IMR-90 (cell line): ENCODE results near the gene HPSE2. TPM values are rescaled to one million over a fixed set of nuclear protein-coding genes. Genes with fewer than 3 reads are reported as not detected.
A peak's percentile ranks its signal among the peaks of the same experiment; 100 is the strongest.

Experiments
- ATAC-seq: fragments of 200-7000 bp; cut with Tn5 transposase; 2 replicates; pipeline ENCODE4 v1.9.1; 2020; ENCODE audit warnings: low read depth, mild to moderate bottlenecking, moderate library complexity
- BruUV-seq: library from RNA; stranded (reverse); fragments of 400-500 nt; replicated peaks from 2 replicates; lab custom pipeline; 2021; lab: Mats Ljungman, UMichigan
- CTCF ChIA-PET: fragments of 300-600 bp; formaldehyde crosslinking; extraction: SDS; loops from one replicate; lab custom pipeline; 2021; ENCODE audit warnings: antibody characterized with exemption; lab: Yijun Ruan, JAX
- POLR2A ChIA-PET: fragments of 300-600 bp; sonication (Branson Sonifier 250); formaldehyde crosslinking; loops from one replicate; lab custom pipeline; 2022; ENCODE audit warnings: antibody characterized with exemption; ENCODE audit not compliant: unreplicated experiment; lab: Charles Lee
- DNase-seq: peaks from one replicate; pipeline ENCODE4 v3.0.0; 2013
- H2AFZ ChIP-seq: replicated peaks from 2 replicates; pipeline ENCODE3; 2013; ENCODE audit warnings: low read length, mild to moderate bottlenecking; ENCODE audit not compliant: poor library complexity
- H2AK5ac ChIP-seq: 2 replicates; pipeline ENCODE4 v1.6.1; 2013; ENCODE audit warnings: low read depth, low read length, inconsistent platforms
- H2AK9ac ChIP-seq: replicated peaks from 2 replicates; pipeline ENCODE3; 2013; ENCODE audit warnings: mild to moderate bottlenecking, low read depth, low read length, moderate library complexity; ENCODE audit not compliant: poor library complexity
- H2BK120ac ChIP-seq: 2 replicates; pipeline ENCODE4 v1.6.1; 2013; ENCODE audit warnings: low read depth, low read length, inconsistent platforms
- H2BK15ac ChIP-seq: 3 replicates; pipeline ENCODE4 v1.6.1; 2013; ENCODE audit warnings: low read depth, low read length, inconsistent platforms
- H2BK20ac ChIP-seq: 2 replicates; pipeline ENCODE4 v1.6.1; 2013; ENCODE audit warnings: low read depth, mild to moderate bottlenecking, inconsistent platforms, low read length, moderate library complexity
- H2BK5ac ChIP-seq: 2 replicates; pipeline ENCODE4 v1.6.1; 2013; ENCODE audit warnings: mild to moderate bottlenecking, low read depth, low read length, inconsistent platforms; ENCODE audit not compliant: poor library complexity, severe bottlenecking
- H3K14ac ChIP-seq: replicated peaks from 2 replicates; pipeline ENCODE4 v1.6.1; 2013; ENCODE audit warnings: low read depth, low read length, inconsistent platforms
- H3K18ac ChIP-seq: 2 replicates; pipeline ENCODE4 v1.6.1; 2013; ENCODE audit warnings: low read depth, low read length, control low read depth
- H3K23ac ChIP-seq: 2 replicates; pipeline ENCODE4 v1.6.1; 2013; ENCODE audit warnings: low read depth, low read length, inconsistent platforms
- H3K27ac ChIP-seq: 2 replicates; pipeline ENCODE4 v1.5.1; 2013; ENCODE audit warnings: mild to moderate bottlenecking, control low read depth, low read length; ENCODE audit not compliant: insufficient read depth
- H3K27me3 ChIP-seq: 2 replicates; pipeline ENCODE4 v1.6.1; 2013; ENCODE audit warnings: low read length; ENCODE audit not compliant: control insufficient read depth, insufficient read depth
- H3K36me3 ChIP-seq: 2 replicates; pipeline ENCODE4 v1.6.1; 2013; ENCODE audit warnings: low read length, mixed read lengths; ENCODE audit not compliant: control insufficient read depth, insufficient read depth
- H3K4ac ChIP-seq: 2 replicates; pipeline ENCODE4 v1.6.1; 2013; ENCODE audit warnings: low read depth, low read length, inconsistent platforms
- H3K4me1 ChIP-seq: 2 replicates; pipeline ENCODE4 v1.6.1; 2013; ENCODE audit warnings: low read length, mixed read lengths; ENCODE audit not compliant: control insufficient read depth, insufficient read depth
- H3K4me2 ChIP-seq: 2 replicates; pipeline ENCODE4 v1.6.1; 2013; ENCODE audit warnings: low read depth, mild to moderate bottlenecking, control low read depth, low read length, moderate library complexity
- H3K4me3 ChIP-seq: 2 replicates; pipeline ENCODE4 v1.5.1; 2013; ENCODE audit warnings: low read depth, mild to moderate bottlenecking, control low read depth, low read length, moderate library complexity; ENCODE audit not compliant: insufficient read depth
- H3K56ac ChIP-seq: 2 replicates; pipeline ENCODE4 v1.6.1; 2013; ENCODE audit warnings: low read length, inconsistent platforms; ENCODE audit not compliant: insufficient read depth; ENCODE audit errors: extremely low read depth
- H3K79me1 ChIP-seq, 2 experiments: 2 replicates each; pipeline ENCODE4 v1.6.1; 2013; ENCODE audit warnings: low read length in 2 of 2, inconsistent platforms in 1 of 2, low read depth in 1 of 2
- H3K9ac ChIP-seq: 2 replicates; pipeline ENCODE4 v1.6.1; 2013; ENCODE audit warnings: low read depth, low read length, control low read depth
- H3K9me1 ChIP-seq: 2 replicates; pipeline ENCODE4 v1.6.1; 2013; ENCODE audit warnings: low read length, inconsistent platforms; ENCODE audit not compliant: insufficient read depth
- H3K9me3 ChIP-seq: 2 replicates; pipeline ENCODE4 v1.6.1; 2013; ENCODE audit warnings: low read length; ENCODE audit not compliant: control insufficient read depth, insufficient read depth
- H4K20me1 ChIP-seq: 2 replicates; pipeline ENCODE4 v1.6.1; 2013; ENCODE audit warnings: low read length, inconsistent platforms; ENCODE audit not compliant: insufficient read depth
- H4K5ac ChIP-seq: 2 replicates; pipeline ENCODE4 v1.6.1; 2013; ENCODE audit warnings: mild to moderate bottlenecking, low read depth, low read length, control low read depth
- H4K8ac ChIP-seq, 2 experiments: 2 replicates each; pipeline ENCODE4 v1.6.1; 2013; ENCODE audit warnings: low read depth in 2 of 2, low read length in 2 of 2, control low read depth in 1 of 2, inconsistent platforms in 1 of 2
- H4K91ac ChIP-seq: 2 replicates; pipeline ENCODE4 v1.6.1; 2013; ENCODE audit warnings: low read depth, low read length, inconsistent platforms; ENCODE audit not compliant: insufficient read depth
- BHLHE40 ChIP-seq: fragments of 150-350 bp; IDR thresholded peaks from 2 replicates; pipeline ENCODE4 v1.6.1; 2016; ENCODE audit warnings: mild to moderate bottlenecking, low read depth, low read length
- CEBPB ChIP-seq: IDR thresholded peaks from 2 replicates; pipeline ENCODE4 v1.6.1; 2012; ENCODE audit warnings: low read depth, low read length, improper control_type of control experiment
- CHD1 ChIP-seq: IDR thresholded peaks from 2 replicates; pipeline ENCODE4 v1.6.1; 2012; ENCODE audit warnings: low read depth, low read length, improper control_type of control experiment
- CTCF ChIP-seq: conservative IDR thresholded peaks from 2 replicates; pipeline ENCODE4 v1.5.1; 2012; ENCODE audit warnings: mild to moderate bottlenecking, low read depth, low read length, improper control_type of control experiment
- ELK1 ChIP-seq: fragments of 150-350 bp; IDR thresholded peaks from 2 replicates; pipeline ENCODE4 v1.6.1; 2016; ENCODE audit warnings: low read depth, mild to moderate bottlenecking, low read length, moderate library complexity, borderline replicate concordance
- FOS ChIP-seq: fragments of 150-350 bp; IDR thresholded peaks from 2 replicates; pipeline ENCODE4 v1.6.1; 2016; ENCODE audit warnings: low read depth, low read length
- MAFK ChIP-seq: IDR thresholded peaks from 2 replicates; pipeline ENCODE4 v1.6.1; 2012; ENCODE audit warnings: low read depth, low read length, improper control_type of control experiment
- MAZ ChIP-seq: IDR thresholded peaks from 2 replicates; pipeline ENCODE4 v1.6.1; 2012; ENCODE audit warnings: low read depth, mild to moderate bottlenecking, low read length, improper control_type of control experiment, moderate library complexity, borderline replicate concordance
- MXI1 ChIP-seq: IDR thresholded peaks from 2 replicates; pipeline ENCODE4 v1.6.1; 2012; ENCODE audit warnings: low read depth, mild to moderate bottlenecking, low read length, moderate library complexity, borderline replicate concordance
- NFE2L2 ChIP-seq: fragments of 150-350 bp; IDR thresholded peaks from 2 replicates; pipeline ENCODE4 v1.6.1; 2016; ENCODE audit warnings: low read depth, mild to moderate bottlenecking, low read length
- POLR2A ChIP-seq: IDR thresholded peaks from 2 replicates; pipeline ENCODE4 v1.6.1; 2012; ENCODE audit warnings: mild to moderate bottlenecking, low read depth, low read length
- RAD21 ChIP-seq: IDR thresholded peaks from 2 replicates; pipeline ENCODE4 v1.6.1; 2012; ENCODE audit warnings: low read length, improper control_type of control experiment
- RCOR1 ChIP-seq: IDR thresholded peaks from 2 replicates; pipeline ENCODE4 v1.6.1; 2012; ENCODE audit warnings: mild to moderate bottlenecking, low read length, improper control_type of control experiment; ENCODE audit not compliant: insufficient replicate concordance
- RFX5 ChIP-seq: IDR thresholded peaks from 2 replicates; pipeline ENCODE4 v1.8.0; 2012; ENCODE audit warnings: low read depth, mild to moderate bottlenecking, low read length, moderate library complexity
- SMC3 ChIP-seq: fragments of 150-350 bp; IDR thresholded peaks from 2 replicates; pipeline ENCODE4 v1.6.1; 2016; ENCODE audit warnings: low read depth, mild to moderate bottlenecking, antibody characterized with exemption, low read length, moderate library complexity
- USF2 ChIP-seq: fragments of 150-350 bp; IDR thresholded peaks from 2 replicates; pipeline ENCODE4 v1.6.1; 2017; ENCODE audit warnings: mild to moderate bottlenecking, antibody characterized with exemption, low read length, low read depth
- WGBS, 2 experiments: methylation state at CpG; one replicate each; pipeline versions ENCODE4 v1.1.5 to v1.1.7; 2013; ENCODE audit warnings: missing lambda C conversion rate in 2 of 2; ENCODE audit not compliant: insufficient read length in 1 of 2; ENCODE audit errors: extremely low coverage in 2 of 2; 5-methylcytosine and 5-hydroxymethylcytosine counted together
- dilution Hi-C: fragments of 300-500 bp; cut with HindIII; formaldehyde crosslinking; loops from one replicate; pipeline ENCODE4 v1.14.3; 2018; ENCODE audit warnings: low sequenced_read_pairs; ENCODE audit not compliant: unreplicated experiment
- in situ Hi-C: fragments of 300-500 bp; cut with MboI; formaldehyde crosslinking; loops from 3 replicates; pipeline ENCODE4 v1.14.3; 2019; ENCODE audit warnings: low sequenced_read_pairs, inconsistent platforms, mixed read lengths
- intact Hi-C: fragments of 100-400 bp; cut with micrococcal nuclease; formaldehyde crosslinking; loops from 2 replicates; pipeline ENCODE4 v1.10.0; 2022
- polyA plus RNA-seq, 3 experiments: library from polyadenylated mRNA; depleted of rRNA; stranded (reverse); fragments of >200 nt; gene quantifications; 2 replicates each; pipeline ENCODE4 v1.2.3, GENCODE V29; 2012; ENCODE audit warnings: low replicate concordance in 1 of 3
- total RNA-seq: library from RNA; depleted of rRNA; stranded (reverse); fragments of >200 nt; gene quantifications from 2 replicates; pipeline ENCODE4 v1.2.3, GENCODE V29; 2012

Gene HPSE2
- total and polyA plus RNA-seq, 2 of the 4 experiments (the other 2 are of a cell fraction) = not detected

GRCh38 chr10:98431016-98431415 is 804.6 kb downstream of the HPSE2 start:
- ATAC-seq (no peak), DNase-seq (no peak)
- Histone ChIP-seq H3K27ac (no peak overlapping the region), H3K9me1 (peaks cover 12% of the 10 kb centered on the region; the same call in 1 of the 2 replicates), H2AFZ (peak overlapping the region; percentile 3), H3K4me2 (no peak overlapping the region), H4K20me1 (no peaks in the 10 kb centered on the region), H2AK5ac (no peak overlapping the region), H3K23ac (no peak overlapping the region), H3K4me3 (no peak overlapping the region), H3K9me3 (no peaks in the 10 kb centered on the region), H2BK20ac (no peak overlapping the region), H3K4ac (no peak overlapping the region), H3K9ac (no peak overlapping the region), H3K14ac (no peak overlapping the region), H4K91ac (no peak overlapping the region), H3K56ac (no peak overlapping the region), H2BK5ac (no peak overlapping the region), H3K18ac (no peak overlapping the region), H2BK120ac (no peak overlapping the region), H4K5ac (no peak overlapping the region), H4K8ac (no peak overlapping the region), H3K36me3 (peaks cover 62% of the 10 kb centered on the region), H3K27me3 (no peaks in the 10 kb centered on the region), H3K79me1 (peaks cover 0 to 3% of the 10 kb centered on the region in 2 experiments; a peak in 2 of 4 replicates), H3K4me1 (peaks cover 9% of the 10 kb centered on the region; the same call in 1 of the 2 replicates), H2AK9ac (no peak overlapping the region), H2BK15ac (no peak overlapping the region)
- in situ Hi-C loops = no loop called here
- POLR2A ChIA-PET = no interaction called here
- intact Hi-C loops = no loop called here
- CTCF ChIA-PET = interaction anchor here (0.6 kb wide), 1 partner anchor 778 kb away, joined by 5 read pairs; no protein-coding TSS in a partner anchor
- BruUV-seq = no TSS peak
- no CpG with 5 or more reads among the region's 8 CpGs for WGBS, 2 experiments
- dilution Hi-C loops = no loop called here
- TF ChIP-seq FOS = no peak
- TF ChIP-seq BHLHE40 = no peak
- TF ChIP-seq RCOR1 = no peak
- no peak for TF ChIP-seq USF2
- no peak for TF ChIP-seq CHD1
- no peak for TF ChIP-seq ELK1
- TF ChIP-seq POLR2A = no peak
- TF ChIP-seq SMC3 = no peak
- no peak for TF ChIP-seq RAD21
- TF ChIP-seq NFE2L2 = no peak
- no peak for TF ChIP-seq CTCF
- TF ChIP-seq CEBPB = no peak
- TF ChIP-seq MAZ = no peak
- no peak for TF ChIP-seq MAFK
- no peak for TF ChIP-seq RFX5
- no peak for TF ChIP-seq MXI1
